K562 (cell line): ENCODE results near the gene SPATA24. TPM values are rescaled to one million over a fixed set of nuclear protein-coding genes. Genes with fewer than 3 reads are reported as not detected.

Experiments used
- ARNT ChIP-seq, 2 experiments: fragments of 450-650 bp; IDR thresholded peaks; 2 replicates each; pipeline ENCODE4 v1.6.1; 2016; ENCODE audit warnings: mild to moderate bottlenecking in 1 of 2
- CBFA2T3 ChIP-seq: fragments of 450-650 bp; IDR thresholded peaks from 2 replicates; pipeline ENCODE4 v1.6.1; 2017
- CBX1 ChIP-seq: sonication (generic); IDR thresholded peaks from 2 replicates; pipeline ENCODE4 v1.6.1; 2016; ENCODE audit warnings: antibody characterized with exemption, low read depth, mild to moderate bottlenecking
- CC2D1A ChIP-seq: fragments of 450-650 bp; IDR thresholded peaks from 2 replicates; pipeline ENCODE4 v1.6.1; 2017; ENCODE audit warnings: mild to moderate bottlenecking
- HCFC1 ChIP-seq: IDR thresholded peaks from 2 replicates; pipeline ENCODE4 v1.6.1; 2012; ENCODE audit warnings: low read depth, low read length, improper control_type of control experiment
- LCOR ChIP-seq: sonication (generic); formaldehyde crosslinking; IDR thresholded peaks from 2 replicates; pipeline ENCODE4 v1.8.0; 2022; ENCODE audit warnings: mild to moderate bottlenecking, missing genetic modification reagents
- MIER1 ChIP-seq: fragments of 450-650 bp; IDR thresholded peaks from 2 replicates; pipeline ENCODE4 v1.6.1; 2016; ENCODE audit warnings: antibody characterized with exemption, mild to moderate bottlenecking, low read depth
- NKRF ChIP-seq: fragments of 450-650 bp; IDR thresholded peaks from 2 replicates; pipeline ENCODE4 v1.6.1; 2016; ENCODE audit warnings: borderline replicate concordance
- PURB ChIP-seq: sonication (generic); formaldehyde crosslinking; IDR thresholded peaks from 2 replicates; pipeline ENCODE4 v1.9.0; 2021; ENCODE audit warnings: low read depth, mild to moderate bottlenecking, missing genetic modification reagents
- RBM17 ChIP-seq: fragments of 200-400 bp; formaldehyde crosslinking; IDR thresholded peaks from 2 replicates; pipeline ENCODE4 v1.6.1; 2017; ENCODE audit warnings: low read depth, mild to moderate bottlenecking, low read length, borderline replicate concordance
- RUNX1 ChIP-seq: sonication (generic); IDR thresholded peaks from 2 replicates; pipeline ENCODE4 v1.6.1; 2016; ENCODE audit warnings: antibody characterized with exemption, low read depth
- SNIP1 ChIP-seq: fragments of 450-650 bp; IDR thresholded peaks from 2 replicates; pipeline ENCODE4 v1.7.1; 2017; ENCODE audit warnings: low read depth, mild to moderate bottlenecking
- TFAP4 ChIP-seq: sonication (generic); formaldehyde crosslinking; IDR thresholded peaks from 2 replicates; pipeline ENCODE4 v1.8.0; 2022; ENCODE audit warnings: missing genetic modification reagents, mild to moderate bottlenecking, moderate library complexity, borderline replicate concordance
- TSC22D4 ChIP-seq: fragments of 450-650 bp; IDR thresholded peaks from 2 replicates; pipeline ENCODE4 v1.6.1; 2016; ENCODE audit warnings: missing genetic modification characterization, missing biosample characterization, control low read depth
- ZNF134 ChIP-seq: fragments of 250-450 bp; sonication (Bioruptor Pico); conservative IDR thresholded peaks from 2 replicates; pipeline ENCODE4 v1.4.0; 2020
- ZNF668 ChIP-seq: fragments of 250-450 bp; sonication (Bioruptor Pico); IDR thresholded peaks from 2 replicates; pipeline ENCODE4 v1.8.0; 2022; ENCODE audit warnings: mild to moderate bottlenecking, inconsistent platforms
- polyA plus RNA-seq, 8 experiments: library from polyadenylated mRNA; depleted of rRNA in 4 of 8; stranded (reverse) in 5 of 8; unstranded in 3 of 8; fragments of >200 nt; fragmentation: Nextera tagmentation in 2 of 8; fragmentation: Illumina TruSeq in 1 of 8; extraction: Ambion mirVana in 2 of 8; extraction: Trizol in 1 of 8; gene quantifications; 2 replicates each; pipeline versions ENCODE4 v1.2.1 to v1.2.3, GENCODE V29; 2011 to 2014; ENCODE audit warnings: inconsistent platforms in 1 of 8, missing spikeins in 1 of 8
- total RNA-seq, 7 experiments: library from RNA; depleted of rRNA in 6 of 7; stranded (reverse); fragments of >200 nt in 6 of 7; fragmentation: Illumina TruSeq in 2 of 7; extraction: Trizol in 2 of 7; gene quantifications; 2 replicates each; pipeline versions ENCODE4 v1.2.1 to v1.2.3, GENCODE V29; 2011 to 2021; ENCODE audit warnings: low replicate concordance in 1 of 7
- TF ChIP-seq, protein P1 (sequence below): sonication (generic); formaldehyde crosslinking; IDR thresholded peaks from 2 replicates; pipeline ENCODE4 v1.8.0; 2022; ENCODE audit warnings: mild to moderate bottlenecking, missing genetic modification reagents
- TF ChIP-seq, protein P2 (sequence below): sonication (generic); formaldehyde crosslinking; IDR thresholded peaks from 2 replicates; pipeline ENCODE4 v1.8.0; 2022; ENCODE audit warnings: mild to moderate bottlenecking, missing genetic modification reagents, borderline replicate concordance
- TF ChIP-seq, protein P3 (sequence below): sonication (generic); formaldehyde crosslinking; IDR thresholded peaks from 2 replicates; pipeline ENCODE4 v1.5.0; 2020; ENCODE audit warnings: missing genetic modification reagents

SPATA24 gene
- total and polyA plus RNA-seq, 9 of the 15 experiments (the other 6 are each of a cell fraction or from before 2014, with no cell fraction given), result 4.1 to 12.6 (median 8.0) TPM

GRCh38 chr5:139422307-139422893 lies 18.5 kb upstream of the SPATA24 start (continued):
- TF ChIP-seq TFAP4 (peak; percentile 77; the same call in 1 of the 2 replicates), CBFA2T3 (no peak), ZNF668 (no peak), CBX1 (no peak), TSC22D4 (tag) (no peak), HCFC1 (0 out of 2 replicates have a peak, but pooled peaks have one; percentile 17), RBM17 (no peak), MIER1 (no peak), LCOR (peak; percentile 66; the same call in 1 of the 2 replicates), PURB (no peak), ZNF134 (CRISPR knock-in tag) (no peak), SNIP1 (no peak), RUNX1 (no peak), CC2D1A (peak; percentile 57), ARNT (IDR thresholded peaks at IDR 0.05) (0 out of 4 replicates have a peak, but pooled peaks of 1 of the 2 experiments have one; percentile 40), NKRF (no peak)
- TF ChIP-seq, protein P1, sequence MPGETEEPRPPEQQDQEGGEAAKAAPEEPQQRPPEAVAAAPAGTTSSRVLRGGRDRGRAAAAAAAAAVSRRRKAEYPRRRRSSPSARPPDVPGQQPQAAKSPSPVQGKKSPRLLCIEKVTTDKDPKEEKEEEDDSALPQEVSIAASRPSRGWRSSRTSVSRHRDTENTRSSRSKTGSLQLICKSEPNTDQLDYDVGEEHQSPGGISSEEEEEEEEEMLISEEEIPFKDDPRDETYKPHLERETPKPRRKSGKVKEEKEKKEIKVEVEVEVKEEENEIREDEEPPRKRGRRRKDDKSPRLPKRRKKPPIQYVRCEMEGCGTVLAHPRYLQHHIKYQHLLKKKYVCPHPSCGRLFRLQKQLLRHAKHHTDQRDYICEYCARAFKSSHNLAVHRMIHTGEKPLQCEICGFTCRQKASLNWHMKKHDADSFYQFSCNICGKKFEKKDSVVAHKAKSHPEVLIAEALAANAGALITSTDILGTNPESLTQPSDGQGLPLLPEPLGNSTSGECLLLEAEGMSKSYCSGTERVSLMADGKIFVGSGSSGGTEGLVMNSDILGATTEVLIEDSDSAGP (CRISPR knock-in tag), result no peak
- TF ChIP-seq, protein P2, sequence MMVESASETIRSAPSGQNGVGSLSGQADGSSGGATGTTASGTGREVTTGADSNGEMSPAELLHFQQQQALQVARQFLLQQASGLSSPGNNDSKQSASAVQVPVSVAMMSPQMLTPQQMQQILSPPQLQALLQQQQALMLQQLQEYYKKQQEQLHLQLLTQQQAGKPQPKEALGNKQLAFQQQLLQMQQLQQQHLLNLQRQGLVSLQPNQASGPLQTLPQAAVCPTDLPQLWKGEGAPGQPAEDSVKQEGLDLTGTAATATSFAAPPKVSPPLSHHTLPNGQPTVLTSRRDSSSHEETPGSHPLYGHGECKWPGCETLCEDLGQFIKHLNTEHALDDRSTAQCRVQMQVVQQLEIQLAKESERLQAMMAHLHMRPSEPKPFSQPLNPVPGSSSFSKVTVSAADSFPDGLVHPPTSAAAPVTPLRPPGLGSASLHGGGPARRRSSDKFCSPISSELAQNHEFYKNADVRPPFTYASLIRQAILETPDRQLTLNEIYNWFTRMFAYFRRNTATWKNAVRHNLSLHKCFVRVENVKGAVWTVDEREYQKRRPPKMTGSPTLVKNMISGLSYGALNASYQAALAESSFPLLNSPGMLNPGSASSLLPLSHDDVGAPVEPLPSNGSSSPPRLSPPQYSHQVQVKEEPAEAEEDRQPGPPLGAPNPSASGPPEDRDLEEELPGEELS (CRISPR knock-in tag), result no peak
- TF ChIP-seq, protein P3, sequence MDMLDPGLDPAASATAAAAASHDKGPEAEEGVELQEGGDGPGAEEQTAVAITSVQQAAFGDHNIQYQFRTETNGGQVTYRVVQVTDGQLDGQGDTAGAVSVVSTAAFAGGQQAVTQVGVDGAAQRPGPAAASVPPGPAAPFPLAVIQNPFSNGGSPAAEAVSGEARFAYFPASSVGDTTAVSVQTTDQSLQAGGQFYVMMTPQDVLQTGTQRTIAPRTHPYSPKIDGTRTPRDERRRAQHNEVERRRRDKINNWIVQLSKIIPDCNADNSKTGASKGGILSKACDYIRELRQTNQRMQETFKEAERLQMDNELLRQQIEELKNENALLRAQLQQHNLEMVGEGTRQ, result no peak
